GM18867 (cell line): ENCODE measurements around the gene CAMTA1.

ENCODE experiments used
- ATAC-seq: cut with Tn5 transposase; IDR thresholded peaks from one replicate; pipeline ENCODE4 v1.9.1; 2021; ENCODE audit warnings: mild to moderate bottlenecking, moderate library complexity; ENCODE audit not compliant: unreplicated experiment

Gene CAMTA1

GRCh38 chr1:7293702-7294629 lies 508.7 kb downstream of the CAMTA1 start:
- no peak for ATAC-seq

GRCh38 chr1:7294636-7295035 lies 509.4 kb downstream of the CAMTA1 start:
- no peak for ATAC-seq

DNA sequence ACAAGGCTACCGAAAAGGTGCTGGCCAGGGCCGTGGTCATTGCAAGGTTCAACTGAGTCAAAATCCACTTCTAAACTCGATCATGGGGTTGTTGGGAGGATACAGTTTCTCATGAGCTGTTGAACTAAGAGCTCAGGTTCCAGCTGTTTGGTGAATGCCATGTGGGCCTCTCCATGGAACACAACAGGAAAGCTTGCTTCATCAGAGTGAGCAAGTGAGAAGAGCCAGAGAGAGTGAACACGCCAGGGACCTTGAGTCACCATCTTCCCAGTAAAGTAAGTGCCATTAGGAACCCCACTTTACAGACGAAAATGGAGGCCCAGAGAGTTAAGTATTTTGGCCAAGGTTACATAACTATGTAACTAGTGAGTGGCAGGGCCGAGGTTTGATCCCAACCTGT lies 510.7 kb downstream of the CAMTA1 start:
- ATAC-seq = no peak

DNA sequence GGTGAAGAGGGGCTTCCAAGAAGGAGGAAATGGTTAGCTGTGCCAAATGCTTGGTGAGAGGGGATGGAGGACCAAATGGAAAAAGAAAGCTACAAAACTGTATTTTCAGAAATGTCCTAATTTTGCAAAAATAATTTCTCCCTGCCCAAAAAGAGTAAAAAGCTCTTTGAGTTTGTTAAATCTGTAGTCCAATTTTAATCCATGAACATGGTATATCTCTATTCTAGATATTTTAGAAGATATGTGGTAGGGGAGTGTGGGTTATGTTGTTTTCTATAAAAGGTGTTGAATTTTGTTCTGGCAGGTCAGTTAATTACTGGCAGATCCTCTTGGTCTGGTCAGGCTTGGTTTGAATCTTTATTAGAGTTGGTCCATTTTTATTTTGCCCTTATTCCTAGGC lies 511.7 kb downstream of the CAMTA1 start:
- ATAC-seq = no peak

DNA sequence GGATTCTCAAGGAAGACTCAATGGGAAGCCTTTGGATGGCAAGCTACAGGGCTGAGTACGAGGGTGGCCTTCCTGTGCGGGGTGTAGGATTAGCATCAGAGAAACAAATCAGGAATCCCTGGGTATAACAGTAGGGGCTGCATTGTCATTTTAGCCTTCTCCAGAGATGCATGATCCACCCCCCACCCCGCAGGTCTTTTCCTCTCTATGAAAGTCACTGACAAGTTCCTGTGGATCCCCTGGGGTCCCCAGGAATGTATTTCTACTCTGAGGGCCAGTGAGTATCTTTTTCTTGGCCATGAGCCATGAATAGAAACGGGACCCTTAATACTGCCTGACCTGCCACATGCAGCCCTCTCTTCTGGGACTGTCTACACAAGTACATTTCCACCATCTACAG lies 512.9 kb downstream of the CAMTA1 start:
- ATAC-seq = no peak

DNA sequence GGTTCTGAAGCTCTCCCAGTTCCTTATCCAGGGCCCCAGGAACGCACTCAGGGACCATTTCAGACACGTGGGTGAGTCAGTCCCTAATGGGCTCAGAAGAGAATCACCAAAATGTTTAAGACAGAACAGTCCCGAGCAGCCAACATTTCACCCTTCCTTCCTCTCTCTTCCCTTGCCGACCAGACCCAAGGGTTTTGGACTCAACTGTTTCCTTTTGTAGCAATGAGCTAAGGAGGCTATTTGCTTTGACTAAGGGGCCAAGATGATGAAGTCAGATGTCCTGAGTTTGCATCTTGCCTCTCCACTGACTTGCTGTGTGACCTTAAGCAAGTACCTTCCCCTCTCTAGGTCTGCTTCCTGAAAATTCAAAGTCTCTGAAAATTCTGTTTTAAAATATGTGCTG lies 513.5 kb downstream of the CAMTA1 start:
- no peak for ATAC-seq

DNA sequence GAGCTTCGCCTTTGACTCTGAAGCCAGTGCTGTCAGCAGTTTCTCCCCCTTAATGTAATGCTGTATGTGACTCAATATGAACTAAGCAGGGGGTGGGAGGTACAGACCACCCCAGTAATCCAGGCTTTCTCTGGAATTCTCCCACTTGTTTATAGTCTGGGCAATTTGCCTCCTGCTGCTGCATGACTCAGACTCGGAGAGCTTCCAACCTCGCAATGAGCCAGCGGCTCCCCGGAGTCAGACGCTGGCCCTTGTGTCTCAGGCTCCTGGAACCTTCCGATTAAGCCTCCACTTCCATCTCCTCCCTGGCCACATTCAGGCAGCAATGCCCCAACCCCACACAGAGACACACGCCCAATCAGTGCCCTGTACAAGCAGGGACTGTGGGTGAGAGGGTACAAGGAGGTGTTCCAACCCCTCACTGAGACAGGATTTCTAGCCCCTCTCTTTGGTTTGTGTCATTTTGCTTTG lies 514.1 kb downstream of the CAMTA1 start:
- no peak for ATAC-seq

- no peak for ATAC-seq
These were observed 514.7 kb downstream of the CAMTA1 start for GRCh38 chr1:7299994-7300393.

- no peak for ATAC-seq
These were observed 515.8 kb downstream of the CAMTA1 start for GRCh38 chr1:7300893-7301663.

DNA sequence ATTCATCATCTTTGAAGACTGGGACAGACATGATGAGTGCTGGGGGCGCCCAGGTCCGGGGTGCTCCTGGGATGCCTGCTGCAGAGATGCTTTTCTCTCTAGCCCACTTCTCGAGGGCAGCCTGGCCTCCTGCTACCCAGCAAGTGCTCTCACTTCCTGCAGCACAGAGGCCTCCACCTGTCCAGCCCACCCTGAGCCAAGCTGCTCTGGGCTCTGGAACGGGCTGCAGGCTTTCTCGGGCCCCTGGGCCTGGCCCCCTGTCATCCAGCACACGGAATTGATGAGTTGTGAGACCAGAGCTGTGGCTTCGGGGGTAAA lies 516.4 kb downstream of the CAMTA1 start:
- ATAC-seq = no peak

GRCh38 chr1:7302126-7302525 lies 516.9 kb downstream of the CAMTA1 start:
- no peak for ATAC-seq

DNA sequence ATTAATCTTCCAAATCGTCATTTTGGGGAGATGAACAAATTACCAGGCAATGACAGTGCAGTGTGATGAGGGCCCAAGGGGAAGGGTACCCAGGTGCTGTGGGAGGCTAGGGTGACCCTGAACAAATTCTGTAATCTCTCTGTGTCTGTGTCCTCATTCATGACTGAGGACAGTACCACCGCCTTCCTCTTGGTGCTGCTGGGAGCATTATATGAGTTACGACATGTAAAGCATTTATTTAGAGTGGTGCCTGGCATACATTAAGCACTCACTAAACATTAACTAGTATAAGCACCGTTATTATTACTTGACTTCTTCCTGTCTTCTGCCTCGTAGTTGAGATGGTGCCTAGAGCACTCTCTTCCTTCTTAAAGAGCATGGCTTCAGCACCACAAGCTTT lies 517.6 kb downstream of the CAMTA1 start:
- ATAC-seq = no peak

GRCh38 chr1:7303554-7304317 lies 518.5 kb downstream of the CAMTA1 start:
- ATAC-seq = no peak

DNA sequence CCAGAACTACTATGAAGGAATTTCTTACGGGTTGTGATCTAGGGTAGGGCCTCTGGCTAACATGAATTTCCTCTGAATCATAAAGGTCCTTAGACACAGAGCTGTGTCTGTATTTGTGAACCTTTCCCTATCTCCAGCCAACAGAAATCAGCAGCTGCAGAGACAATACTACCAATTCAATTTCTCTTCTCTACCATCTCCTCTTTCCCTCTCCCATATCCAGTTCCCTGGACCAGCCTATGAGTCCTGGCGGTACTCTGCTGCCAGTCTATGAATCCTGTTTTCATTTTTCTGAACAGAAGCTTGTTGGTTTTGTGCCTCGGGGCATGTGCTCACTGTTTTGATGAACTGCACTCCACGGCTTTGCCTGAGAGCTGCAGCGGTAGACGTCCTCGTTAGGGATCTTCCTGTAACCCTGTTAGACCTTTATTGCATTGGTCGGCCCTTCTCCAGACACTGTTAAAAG lies 527.9 kb downstream of the CAMTA1 start:
- ATAC-seq = no peak

DNA sequence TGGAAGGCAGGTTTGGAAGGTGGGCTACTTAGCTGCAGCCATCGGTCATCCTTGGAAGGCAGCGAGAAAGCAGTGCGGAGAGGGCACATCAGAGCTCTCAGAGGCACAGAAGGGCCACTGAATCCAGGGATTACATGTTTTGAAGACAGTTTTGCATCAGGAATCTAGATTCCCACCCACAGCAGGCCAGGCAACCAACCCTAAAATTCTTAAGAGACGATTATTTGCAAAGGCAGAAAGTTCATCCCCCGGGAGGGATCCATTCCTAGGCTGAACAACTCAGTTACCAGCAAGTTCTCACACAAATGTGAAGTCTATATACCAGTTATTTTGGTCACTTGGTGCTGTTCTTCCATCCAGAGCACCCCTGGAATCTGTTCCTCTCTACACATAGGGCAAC lies 528.6 kb downstream of the CAMTA1 start:
- no peak for ATAC-seq

DNA sequence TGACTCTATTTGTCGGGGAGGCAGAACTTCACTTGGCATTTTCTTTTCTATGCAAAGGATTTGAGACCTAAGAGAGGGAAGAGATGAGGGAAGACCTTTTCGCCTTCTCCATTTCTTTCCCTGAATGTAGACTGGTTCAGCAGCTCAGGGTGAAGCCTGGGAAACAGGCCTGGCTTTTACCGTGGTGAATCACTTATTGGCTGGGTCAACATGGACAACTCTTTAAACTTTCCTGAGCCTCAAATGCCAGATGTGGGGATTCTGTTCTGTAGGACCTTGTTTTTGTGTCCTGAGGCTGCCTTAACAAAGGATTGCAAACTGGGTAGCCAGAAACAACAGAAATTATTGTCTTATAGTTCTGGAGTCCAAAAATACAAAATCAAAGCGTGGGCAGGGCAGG lies 530.1 kb downstream of the CAMTA1 start:
- ATAC-seq = no peak

DNA sequence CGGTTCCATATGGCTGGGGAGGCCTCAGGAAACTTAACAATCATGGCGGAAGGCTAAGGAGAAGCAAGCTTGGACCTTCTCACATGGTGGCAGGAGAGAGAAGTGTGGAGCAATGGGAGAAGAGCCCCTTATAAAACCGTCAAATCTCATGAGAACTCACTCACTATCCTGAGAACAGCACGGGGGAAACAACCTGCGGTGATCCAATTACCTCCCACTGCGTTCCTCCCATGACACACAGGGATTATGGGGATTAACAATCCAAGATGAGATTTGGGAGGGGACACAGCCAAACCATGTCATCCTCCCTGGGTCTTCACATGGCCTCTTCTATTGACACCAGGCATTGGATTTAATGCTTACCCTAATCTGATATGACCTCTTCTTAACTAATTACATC lies 530.7 kb downstream of the CAMTA1 start:
- ATAC-seq = no peak

- ATAC-seq = no peak
These were observed 532.6 kb downstream of the CAMTA1 start for GRCh38 chr1:7317888-7318287.

- ATAC-seq = no peak
These were observed 533.9 kb downstream of the CAMTA1 start for GRCh38 chr1:7319196-7319595.

DNA sequence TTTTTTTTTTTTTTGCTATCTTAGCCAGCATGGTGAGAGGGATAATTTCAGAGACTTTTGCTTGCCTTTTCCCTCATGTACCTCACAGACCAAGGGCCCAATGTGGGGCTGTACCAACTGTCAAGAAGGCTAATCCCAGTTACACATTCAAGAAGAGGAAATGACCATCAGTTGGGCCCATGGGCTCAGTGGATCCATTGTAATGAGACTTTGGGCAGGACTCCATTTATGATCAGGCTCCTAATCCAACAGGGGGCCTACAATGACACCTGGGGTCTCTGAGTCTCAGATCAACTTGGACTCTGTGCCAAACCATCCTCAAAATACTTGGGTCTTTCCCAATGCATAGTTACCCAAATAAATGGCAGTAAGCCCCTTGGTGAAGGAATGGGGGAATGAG lies 535.4 kb downstream of the CAMTA1 start:
- no peak for ATAC-seq

DNA sequence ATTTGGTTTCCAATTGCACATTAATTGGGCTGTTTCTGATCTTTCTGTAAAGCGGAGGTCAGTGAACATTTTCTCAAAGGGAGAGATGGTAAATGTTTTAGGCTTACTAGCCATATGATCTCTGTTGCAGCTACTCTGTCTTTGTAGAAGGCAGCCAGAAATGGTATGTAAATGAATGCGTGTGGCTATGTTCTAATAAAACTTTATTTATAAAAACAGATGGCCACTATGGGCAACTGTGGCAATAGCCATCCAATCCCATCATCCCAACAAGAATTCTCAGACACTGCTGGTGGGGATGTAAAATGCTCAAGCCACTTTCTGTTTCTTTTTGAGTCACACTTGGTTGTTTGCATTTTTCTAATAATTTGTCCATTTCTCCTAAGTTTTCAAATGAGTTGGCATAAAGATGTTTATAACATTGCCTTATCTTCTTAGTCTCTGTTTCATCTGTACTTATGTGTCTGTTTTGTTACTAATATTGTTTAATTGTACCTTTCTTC lies 537.1 kb downstream of the CAMTA1 start:
- no peak for ATAC-seq
